ENCODE data around the gene NSL1.

DNA sequence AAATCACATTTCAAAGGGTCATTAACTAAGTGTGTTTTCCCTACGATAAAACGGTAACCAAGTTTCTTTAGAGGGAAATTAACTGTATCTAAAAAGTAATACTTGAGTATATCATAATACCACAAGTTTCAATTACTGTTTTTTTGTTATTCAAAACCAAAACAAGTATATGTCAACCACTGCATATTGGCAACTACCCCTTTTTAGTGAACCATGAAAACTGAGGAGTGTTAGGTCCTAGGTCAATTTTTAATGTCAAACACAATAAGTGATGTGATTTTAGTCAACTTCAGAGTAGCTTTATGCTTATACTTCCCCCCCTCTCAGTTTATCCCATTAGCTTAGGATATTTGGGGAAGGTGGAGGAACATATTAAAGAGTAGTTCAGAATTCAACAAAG, 10.4 kb downstream of the NSL1 start:
- TF ChIP-seq POLR2A (IDR thresholded peaks at IDR 0.05) (no peak), CTCF (IDR thresholded peaks at IDR 0.05) (no peak), EP300 (IDR thresholded peaks at IDR 0.05) (no peak)
